Activated T-cell treated with anti-CD3 and anti-CD28 coated beads, Interleukin-2, amount 50 U/mL, for 24 hours (primary cell): Measurements from ENCODE around the gene SMC1A.
"Not testable (repeated sequence)": the region's sequence is repeated elsewhere in the genome, so short reads cannot be mapped to it uniquely, and the experiment has no call there.

ENCODE experiments used
- DNase-seq: peaks from one replicate; pipeline ENCODE4 v3.0.0-alpha.2; 2020
- H3K27ac Mint-ChIP-seq: 2 replicates; pipeline ENCODE4 v1.8.0; 2020; ENCODE audit warnings: mild to moderate bottlenecking, mixed read lengths
- H3K27me3 Mint-ChIP-seq: 2 replicates; pipeline ENCODE4 v1.8.0; 2020; ENCODE audit warnings: mixed read lengths
- H3K36me3 Mint-ChIP-seq: 2 replicates; pipeline ENCODE4 v1.8.0; 2020; ENCODE audit warnings: low read depth, mixed read lengths
- H3K4me1 Mint-ChIP-seq: 2 replicates; pipeline ENCODE4 v1.8.0; 2020; ENCODE audit warnings: low read depth, mixed read lengths
- H3K4me3 Mint-ChIP-seq: 2 replicates; pipeline ENCODE4 v1.8.0; 2020; ENCODE audit warnings: mild to moderate bottlenecking, moderate library complexity, mixed read lengths
- H3K9me3 Mint-ChIP-seq: 2 replicates; pipeline ENCODE4 v1.8.0; 2020; ENCODE audit warnings: mixed read lengths

SMC1A gene

DNA sequence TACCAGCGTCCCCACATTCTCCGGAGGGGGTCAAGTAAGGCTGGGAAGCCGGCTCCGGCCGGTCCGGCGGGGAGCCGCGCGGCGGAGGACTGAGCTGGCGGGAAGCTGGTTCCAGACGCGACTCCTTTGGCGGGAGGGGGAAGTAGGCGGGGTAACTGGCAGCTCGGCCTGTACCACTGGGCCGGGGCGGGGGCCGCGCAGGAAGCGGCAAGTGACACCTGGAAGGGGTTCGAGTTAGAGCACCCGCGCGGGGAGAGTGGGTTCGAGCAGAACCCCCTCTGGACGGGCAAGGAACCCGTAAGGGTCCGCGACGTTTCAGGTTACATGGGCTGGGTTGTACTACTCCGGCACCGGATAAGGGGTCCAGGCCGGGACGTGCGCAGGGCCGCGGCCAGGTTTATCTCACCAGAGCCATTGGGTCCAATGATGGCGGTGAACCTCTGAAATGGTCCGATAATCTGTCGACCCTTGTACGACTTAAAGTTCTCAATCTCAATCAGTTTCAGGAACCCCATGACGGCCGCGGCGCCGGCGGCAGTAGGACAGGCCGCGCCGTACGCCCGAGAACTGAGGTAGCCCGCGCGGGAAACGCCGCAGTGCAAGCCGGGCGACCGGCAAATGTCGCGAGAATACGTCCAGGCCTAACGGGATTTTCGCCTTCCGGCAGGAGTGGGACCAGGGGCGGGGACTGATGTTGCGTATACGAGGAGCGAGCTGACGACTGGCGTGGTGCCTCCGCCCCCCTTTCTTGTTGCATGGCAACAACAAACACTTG is at the start of gene SMC1A:
SMC1A (minus strand) TSS at position 569 of the 775 bp plus-strand sequence; CDS start at position 515, 54 bp downstream.
- H3K36me3 Mint-ChIP-seq, result peaks cover 45% of the 10 kb centered on the region
- H3K4me1 Mint-ChIP-seq, result peaks cover 34% of the 10 kb centered on the region
- H3K9me3 Mint-ChIP-seq, result no peaks in the 10 kb centered on the region
- H3K27ac Mint-ChIP-seq, result peak within 1 kb of the TSS; percentile 99
- peak; percentile 97 for DNase-seq
- peak within 1 kb of the TSS; percentile 91 for H3K4me3 Mint-ChIP-seq
- no peaks in the 10 kb centered on the region for H3K27me3 Mint-ChIP-seq

DNA sequence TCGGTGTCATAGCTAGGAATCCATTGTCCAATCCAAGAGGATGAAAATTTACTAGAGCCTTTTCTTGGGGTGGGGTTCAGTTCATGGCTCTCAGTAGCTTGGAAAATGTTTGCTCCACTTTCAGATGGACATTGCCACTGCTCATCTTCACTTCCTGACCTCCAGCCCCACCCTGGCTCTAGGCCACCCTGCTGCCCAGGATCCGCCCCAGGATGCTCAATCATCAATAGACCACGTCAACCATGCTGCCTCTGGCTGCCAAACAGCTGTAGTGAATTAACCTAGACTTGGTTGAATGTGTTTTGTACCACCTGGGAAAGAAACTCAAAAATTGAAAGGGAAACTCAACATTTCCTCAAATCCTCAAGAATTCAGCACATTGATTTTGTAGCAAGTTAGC is 48.9 kb upstream of the SMC1A start:
- no peaks in the 10 kb centered on the region for H3K36me3 Mint-ChIP-seq

DNA sequence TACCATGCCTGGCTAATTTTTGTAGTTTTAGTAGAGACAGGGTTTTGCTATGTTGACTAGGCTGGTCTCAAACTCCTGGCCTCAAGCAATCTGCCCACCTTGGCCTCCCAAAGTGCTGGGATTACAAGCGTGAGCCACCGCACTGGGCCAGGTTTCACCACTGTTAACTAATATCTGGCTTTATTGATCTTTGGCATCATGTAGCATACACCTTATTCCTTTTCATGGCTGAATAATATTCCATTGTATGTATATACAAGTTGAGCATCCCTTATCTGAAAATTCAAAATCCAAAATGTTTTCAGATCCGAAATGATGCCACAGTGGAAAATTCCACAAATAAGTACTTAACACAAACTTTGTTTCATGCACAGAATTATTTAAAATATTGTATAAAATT is 46.2 kb upstream of the SMC1A start:
- not testable (repeated sequence) for H3K9me3 Mint-ChIP-seq, DNase-seq, H3K27ac Mint-ChIP-seq, H3K4me1 Mint-ChIP-seq, H3K36me3 Mint-ChIP-seq, H3K4me3 Mint-ChIP-seq
- peaks cover 47% of the 10 kb centered on the region for H3K27me3 Mint-ChIP-seq

More for the DNA sequence above, 48.9 kb upstream of the SMC1A start:
- no peak for DNase-seq
- Mint-ChIP-seq H3K4me1 (no peaks in the 10 kb centered on the region), H3K27me3 (peaks cover 55% of the 10 kb centered on the region), H3K27ac (no peak overlapping the region), H3K9me3 (no peaks in the 10 kb centered on the region), H3K4me3 (no peak overlapping the region)

DNA sequence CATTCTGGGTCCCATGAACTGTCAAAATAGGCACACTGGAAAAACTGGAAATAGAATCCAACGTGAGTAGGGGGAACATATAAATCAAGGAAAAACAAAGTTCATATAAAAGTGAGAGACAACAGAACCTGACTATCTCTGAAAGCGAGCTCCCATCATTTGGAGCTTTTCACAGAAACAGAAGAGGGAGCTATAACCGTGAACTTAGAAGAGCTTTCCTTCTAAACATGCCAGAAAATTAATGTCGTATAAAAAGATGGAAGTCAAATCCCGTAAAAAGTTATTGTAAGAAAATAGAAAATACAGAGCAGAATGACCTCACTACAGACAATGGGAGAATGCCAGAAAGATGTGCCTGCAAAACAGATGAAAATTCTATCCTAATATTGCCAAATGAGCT is 35.6 kb upstream of the SMC1A start:
- no peak overlapping the region for H3K27ac Mint-ChIP-seq
- no peaks in the 10 kb centered on the region for H3K9me3 Mint-ChIP-seq

DNA sequence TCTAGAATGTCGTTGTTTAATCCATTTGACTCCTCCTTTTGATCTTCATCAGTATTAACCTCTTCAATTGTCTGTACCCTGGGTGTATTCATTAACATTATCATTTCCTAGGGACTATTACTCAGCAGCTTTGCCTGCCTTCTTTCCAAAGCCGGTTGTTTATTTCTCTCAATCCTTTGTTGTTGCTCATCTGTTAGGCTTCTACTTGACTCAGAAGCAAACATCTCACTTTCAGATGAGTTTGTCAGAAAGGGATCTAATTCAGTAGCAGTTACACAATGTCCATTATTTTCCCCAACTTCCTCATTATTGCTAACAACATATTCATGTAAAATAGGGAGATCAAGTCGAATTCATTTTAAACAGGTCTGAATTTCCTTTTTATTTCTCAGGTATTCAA is 33.8 kb upstream of the SMC1A start:
- H3K36me3 Mint-ChIP-seq, result no peaks in the 10 kb centered on the region
- no peak overlapping the region for H3K27ac Mint-ChIP-seq

More for the DNA sequence above, 35.6 kb upstream of the SMC1A start:
- no peak overlapping the region for H3K4me3 Mint-ChIP-seq
- no peaks in the 10 kb centered on the region for H3K4me1 Mint-ChIP-seq
- H3K36me3 Mint-ChIP-seq, result no peaks in the 10 kb centered on the region
- DNase-seq, result no peak
- H3K27me3 Mint-ChIP-seq, result peaks cover 36% of the 10 kb centered on the region

DNA sequence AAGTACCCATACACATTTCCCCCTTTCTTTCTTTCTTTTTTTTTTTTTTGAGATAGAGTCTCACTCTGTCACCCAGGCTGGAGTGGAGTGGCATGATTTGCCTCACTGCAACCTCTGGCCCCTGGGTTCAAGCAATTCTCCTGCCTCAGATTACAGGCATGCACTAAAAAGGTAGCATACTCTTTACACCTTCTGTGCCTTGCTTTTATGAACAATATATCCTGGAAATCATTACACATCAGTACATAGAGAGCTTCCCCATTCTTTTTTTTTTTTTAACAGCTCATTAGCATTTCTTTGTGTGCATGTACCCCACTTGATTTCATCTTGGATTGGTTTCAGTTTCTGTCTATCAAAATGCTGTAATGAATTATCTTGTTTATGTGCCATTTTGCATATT is 30.4 kb upstream of the SMC1A start:
- Mint-ChIP-seq H3K9me3 (no peaks in the 10 kb centered on the region), H3K4me1 (no peaks in the 10 kb centered on the region), H3K36me3 (no peaks in the 10 kb centered on the region), H3K4me3 (no peak overlapping the region), H3K27ac (no peak overlapping the region), H3K27me3 (peaks cover 27% of the 10 kb centered on the region)
- no peak for DNase-seq

More for the DNA sequence above, 33.8 kb upstream of the SMC1A start:
- Mint-ChIP-seq H3K4me1 (no peaks in the 10 kb centered on the region), H3K27me3 (peaks cover 34% of the 10 kb centered on the region), H3K9me3 (no peaks in the 10 kb centered on the region), H3K4me3 (no peak overlapping the region)
- DNase-seq, result no peak

DNA sequence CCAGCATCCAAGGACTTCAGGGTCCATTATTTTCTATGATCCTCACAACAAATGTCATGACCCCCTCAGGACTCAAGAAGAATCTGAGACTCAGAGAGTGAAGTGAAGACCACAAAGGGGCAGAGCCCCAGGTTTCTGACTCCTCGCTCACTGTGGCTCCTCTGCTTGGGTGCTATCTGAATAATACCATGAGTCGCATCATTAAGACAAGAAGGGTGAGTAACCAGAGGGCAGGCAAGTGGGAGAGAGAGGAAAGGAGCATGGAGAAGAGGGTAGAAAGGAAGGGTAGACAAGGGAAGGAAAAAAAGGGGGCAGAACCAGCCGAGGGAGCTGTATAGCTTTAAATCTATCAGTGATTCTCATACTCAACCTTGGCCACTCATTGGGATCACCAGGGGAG is 27.2 kb upstream of the SMC1A start:
- H3K9me3 Mint-ChIP-seq, result no peaks in the 10 kb centered on the region
- no peaks in the 10 kb centered on the region for H3K36me3 Mint-ChIP-seq
- no peak overlapping the region for H3K27ac Mint-ChIP-seq
- H3K4me3 Mint-ChIP-seq, result no peak overlapping the region
- no peaks in the 10 kb centered on the region for H3K4me1 Mint-ChIP-seq
- peaks cover 9% of the 10 kb centered on the region for H3K27me3 Mint-ChIP-seq
- DNase-seq, result no peak

DNA sequence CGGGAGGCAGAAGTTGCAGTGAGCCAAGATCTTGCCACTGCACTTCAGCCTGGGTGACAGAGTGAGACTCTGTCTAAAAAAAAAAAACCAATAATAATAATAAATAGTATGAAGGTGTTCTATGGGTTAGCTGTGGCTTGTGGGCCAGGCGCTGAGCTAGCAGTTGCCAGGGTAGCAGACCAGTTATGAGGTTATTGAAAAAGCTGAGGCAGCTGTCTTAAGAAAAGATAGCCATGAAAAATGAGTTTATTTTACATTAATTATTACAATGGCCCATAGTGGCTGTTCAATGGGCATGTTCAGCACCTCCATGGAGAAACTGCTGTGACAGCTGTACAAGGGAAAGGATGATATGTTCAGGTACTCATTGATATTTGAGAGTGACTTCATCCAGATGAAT is 25.0 kb upstream of the SMC1A start:
- no peak for DNase-seq
- Mint-ChIP-seq H3K27ac (no peak overlapping the region), H3K4me3 (no peak overlapping the region), H3K9me3 (no peaks in the 10 kb centered on the region), H3K36me3 (no peaks in the 10 kb centered on the region), H3K4me1 (no peaks in the 10 kb centered on the region), H3K27me3 (peaks cover 10% of the 10 kb centered on the region)

DNA sequence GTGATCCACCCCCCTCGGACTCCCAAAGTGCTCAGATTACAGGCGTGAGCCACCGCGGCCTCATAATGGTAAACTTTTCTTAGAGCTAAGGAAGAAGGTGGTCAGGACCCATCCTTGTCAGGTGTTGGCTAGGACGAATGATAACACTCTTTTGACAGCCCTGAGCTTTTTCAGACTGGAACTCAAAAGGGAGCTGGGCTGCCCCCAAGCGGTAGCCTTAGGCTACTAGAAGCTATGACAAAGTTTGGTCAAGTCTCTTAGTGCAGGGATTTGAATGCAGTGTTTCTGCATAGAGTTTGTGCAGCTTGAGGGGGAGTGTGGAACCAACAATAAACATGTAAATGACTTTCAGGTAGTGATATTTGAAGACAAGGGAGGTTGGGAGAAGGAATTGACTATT is 23.5 kb upstream of the SMC1A start:
- no peaks in the 10 kb centered on the region for H3K9me3 Mint-ChIP-seq
- H3K36me3 Mint-ChIP-seq, result no peaks in the 10 kb centered on the region
- DNase-seq, result peak; percentile 58
- H3K4me1 Mint-ChIP-seq, result peaks cover 9% of the 10 kb centered on the region
- no peak overlapping the region for H3K27ac Mint-ChIP-seq
- peaks cover 22% of the 10 kb centered on the region for H3K27me3 Mint-ChIP-seq
- no peak overlapping the region for H3K4me3 Mint-ChIP-seq

DNA sequence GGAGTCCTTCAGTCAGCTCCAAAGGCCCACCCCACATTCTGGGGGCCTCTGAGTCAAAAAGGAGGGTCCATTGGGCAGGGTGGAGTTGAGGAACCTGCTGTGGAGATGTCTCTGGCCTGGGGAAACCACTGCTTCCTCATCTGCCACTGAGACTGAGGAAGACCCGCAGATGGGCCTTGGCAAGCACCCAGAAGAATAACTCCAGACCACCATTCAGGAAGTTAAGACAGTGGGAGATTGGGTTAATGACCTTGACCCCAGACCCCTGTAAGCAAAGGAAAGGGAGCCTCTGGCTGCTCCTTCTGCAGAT is 19.8 kb upstream of the SMC1A start:
- Mint-ChIP-seq H3K4me3 (peak overlapping the region; percentile 78), H3K36me3 (no peaks in the 10 kb centered on the region), H3K27me3 (peaks cover 42% of the 10 kb centered on the region), H3K27ac (no peak overlapping the region), H3K4me1 (peaks cover 30% of the 10 kb centered on the region), H3K9me3 (no peaks in the 10 kb centered on the region)
- DNase-seq, result no peak

DNA sequence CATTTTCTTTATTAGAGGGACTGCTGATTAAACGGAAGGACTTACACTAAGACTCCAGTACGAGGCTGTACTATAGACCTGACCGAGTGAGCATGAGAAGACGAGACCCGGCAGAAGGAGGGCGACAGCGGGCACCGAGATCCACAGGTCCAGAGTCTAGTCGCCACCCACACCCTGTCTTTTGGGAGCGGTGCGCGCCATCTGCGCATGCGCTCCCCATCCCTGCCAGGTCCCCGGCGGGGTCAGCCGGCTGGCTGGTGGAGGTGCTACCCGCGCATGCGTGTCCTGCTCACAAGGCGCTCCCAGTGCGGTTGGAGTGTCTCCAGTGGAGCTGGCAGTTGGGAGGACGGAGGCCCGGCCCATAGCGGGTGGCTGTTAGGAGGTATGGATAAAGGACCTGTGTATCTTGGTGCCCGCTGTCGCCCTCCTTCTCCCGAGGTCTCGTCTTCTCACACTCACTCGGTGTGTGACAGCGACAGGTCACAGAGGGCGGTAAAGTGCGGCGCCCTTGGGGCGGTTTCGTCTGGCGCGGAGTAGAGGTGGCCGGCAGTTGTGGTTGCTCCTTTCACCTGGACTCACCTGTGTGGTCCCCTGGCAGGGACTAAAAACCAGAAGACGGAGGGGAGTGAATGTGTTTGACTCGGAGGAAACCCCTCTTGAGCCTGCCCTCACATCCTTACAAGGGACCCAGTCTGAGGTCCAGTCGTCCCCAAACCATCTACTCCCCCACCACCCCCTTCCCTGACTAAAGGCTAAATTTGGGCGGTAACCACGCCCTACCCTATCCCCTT is 19.3 kb upstream of the SMC1A start:
- Mint-ChIP-seq H3K27ac (peak overlapping the region; percentile 65), H3K36me3 (no peaks in the 10 kb centered on the region), H3K4me1 (peaks cover 32% of the 10 kb centered on the region), H3K27me3 (peaks cover 44% of the 10 kb centered on the region), H3K9me3 (no peaks in the 10 kb centered on the region), H3K4me3 (peak overlapping the region; percentile 78)
- peak; percentile 84 for DNase-seq

DNA sequence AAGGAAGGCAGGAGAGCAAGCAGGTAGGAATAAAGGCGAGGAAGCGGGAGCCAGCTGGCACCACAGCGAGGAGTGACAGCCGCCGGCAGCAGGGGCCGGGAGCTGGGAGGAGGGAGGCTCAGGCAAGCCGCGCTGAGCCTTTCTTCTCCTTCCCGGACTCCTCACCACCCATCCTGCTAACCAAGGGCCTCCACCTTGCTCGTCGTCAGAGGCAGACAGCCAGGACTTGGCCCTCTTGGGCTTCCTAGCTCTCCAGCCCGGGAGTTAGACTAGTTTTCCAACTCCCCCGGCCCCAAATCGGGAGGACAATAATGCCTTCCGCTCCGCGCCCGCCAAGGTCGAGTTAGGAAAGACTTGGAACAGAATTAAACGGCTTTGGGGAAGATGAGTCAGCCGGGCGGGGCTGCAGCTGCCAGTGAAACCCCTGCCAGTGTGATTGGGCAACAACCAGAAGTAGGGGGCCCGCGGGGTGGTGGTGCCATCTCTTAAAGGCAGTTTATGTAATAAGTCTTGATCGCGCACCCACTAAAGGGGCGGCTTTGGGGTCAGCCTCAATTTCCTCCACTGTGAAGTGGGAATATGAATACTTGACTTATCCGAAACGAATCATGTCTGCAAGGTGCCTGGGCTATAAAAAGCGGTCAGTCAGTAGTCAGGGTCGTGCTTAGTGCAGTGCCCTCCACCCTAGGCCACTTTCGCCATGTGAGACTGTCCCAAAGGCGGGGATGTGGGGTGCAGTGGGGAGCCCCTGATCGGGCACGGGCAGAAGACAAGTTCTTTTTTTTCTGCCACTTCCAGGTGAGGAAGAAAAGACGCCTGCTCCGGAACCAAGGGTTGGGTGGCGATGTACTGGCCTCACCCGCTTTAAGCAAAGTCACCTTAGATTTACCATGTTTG is 18.4 kb upstream of the SMC1A start:
- H3K4me1 Mint-ChIP-seq, result peaks cover 36% of the 10 kb centered on the region
- DNase-seq, result peak; percentile 52
- H3K27ac Mint-ChIP-seq, result no peak overlapping the region

DNA sequence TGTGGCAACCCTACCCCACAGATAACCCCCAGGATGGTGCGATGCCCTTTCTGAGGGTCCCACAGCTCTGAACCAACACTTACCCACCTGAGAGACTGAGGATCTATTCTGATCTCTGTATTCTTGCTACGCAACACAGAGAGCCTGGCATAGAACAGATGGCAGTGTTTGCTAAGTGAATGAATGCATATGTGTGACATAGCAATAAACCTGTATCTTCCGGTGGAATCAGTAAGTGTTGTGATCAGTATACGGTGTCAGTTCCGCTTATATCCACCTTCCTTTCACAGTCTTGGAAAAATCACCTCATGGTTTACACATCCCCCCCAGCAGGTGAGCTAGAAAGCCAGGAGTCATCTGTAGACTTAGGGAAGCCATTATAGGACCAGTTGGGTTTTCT is 17.6 kb upstream of the SMC1A start:
- H3K27ac Mint-ChIP-seq, result no peak overlapping the region
- peaks cover 39% of the 10 kb centered on the region for H3K4me1 Mint-ChIP-seq
- DNase-seq, result no peak
- no peaks in the 10 kb centered on the region for H3K36me3 Mint-ChIP-seq
- peaks cover 49% of the 10 kb centered on the region for H3K27me3 Mint-ChIP-seq
- peak overlapping the region; percentile 30 for H3K4me3 Mint-ChIP-seq
- H3K9me3 Mint-ChIP-seq, result no peaks in the 10 kb centered on the region

More for the DNA sequence above, 18.4 kb upstream of the SMC1A start:
- no peaks in the 10 kb centered on the region for H3K9me3 Mint-ChIP-seq
- H3K4me3 Mint-ChIP-seq, result peak overlapping the region; percentile 78
- peaks cover 44% of the 10 kb centered on the region for H3K27me3 Mint-ChIP-seq
- no peaks in the 10 kb centered on the region for H3K36me3 Mint-ChIP-seq

DNA sequence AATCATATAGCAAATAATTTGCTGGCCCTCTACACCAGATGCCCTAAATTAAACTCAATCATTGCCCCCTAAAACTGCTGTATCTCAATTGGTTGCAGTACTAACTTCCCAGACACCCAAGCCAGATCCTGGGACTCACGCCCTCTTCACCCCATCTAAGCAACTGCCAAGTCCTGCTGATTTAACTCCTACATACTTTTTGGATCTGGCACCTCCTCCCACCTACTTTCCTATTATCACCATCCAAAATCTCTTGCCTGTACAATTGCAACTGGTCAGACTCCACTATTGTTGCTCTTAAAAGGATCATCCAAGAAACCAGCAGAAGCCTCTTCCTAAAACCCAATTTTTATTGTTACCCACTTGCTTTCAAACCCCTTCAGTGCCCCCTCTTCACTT is 16.4 kb upstream of the SMC1A start:
- Mint-ChIP-seq H3K27ac (no peak overlapping the region), H3K27me3 (peaks cover 54% of the 10 kb centered on the region), H3K4me3 (no peak overlapping the region), H3K9me3 (no peaks in the 10 kb centered on the region), H3K4me1 (peaks cover 48% of the 10 kb centered on the region), H3K36me3 (peaks cover 4% of the 10 kb centered on the region)
- no peak for DNase-seq
